ENCODE measurements around the gene TNNI3K. TPM values are rescaled to one million over a fixed set of nuclear protein-coding genes. Genes with fewer than 3 reads are reported as not detected.
A peak's percentile ranks its signal among the peaks of the same experiment; 100 is the strongest.

The TNNI3K gene
- total RNA-seq, 1 donor, result 1.3 TPM

- no peak overlapping the region for H3K4me3 ChIP-seq (ENCODE audit: low read depth, low read length)
- DNase-seq (ENCODE audit: low read depth), result no peak
- no peak for TF ChIP-seq CTCF (IDR thresholded peaks at IDR 0.05; ENCODE audit: insufficient read depth, low read depth, low read length)
These were observed 250.8 kb downstream of the TNNI3K start for GRCh38 chr1:74486036-74486435.

- TF ChIP-seq CTCF (IDR thresholded peaks at IDR 0.05; ENCODE audit: insufficient read depth, low read depth, low read length), result no peak
- H3K4me3 ChIP-seq (ENCODE audit: low read depth, low read length), result no peak overlapping the region
- no peak for DNase-seq (ENCODE audit: low read depth)
These were observed 261.5 kb downstream of the TNNI3K start for GRCh38 chr1:74496669-74497068.

- no peak for TF ChIP-seq CTCF (IDR thresholded peaks at IDR 0.05; ENCODE audit: insufficient read depth, low read depth, low read length)
- no peak for DNase-seq (ENCODE audit: low read depth)
- no peak overlapping the region for H3K4me3 ChIP-seq (ENCODE audit: low read depth, low read length)
These were observed 263.7 kb downstream of the TNNI3K start for GRCh38 chr1:74498901-74499300.

- DNase-seq (ENCODE audit: low read depth), result peak; percentile 32
- TF ChIP-seq CTCF (IDR thresholded peaks at IDR 0.05; ENCODE audit: insufficient read depth, low read depth, low read length), result no peak
- no peak overlapping the region for H3K4me3 ChIP-seq (ENCODE audit: low read depth, low read length)
These were observed 267.2 kb downstream of the TNNI3K start for GRCh38 chr1:74502432-74502831.

- DNase-seq (ENCODE audit: low read depth), result no peak
- no peak overlapping the region for H3K4me3 ChIP-seq (ENCODE audit: low read depth, low read length)
- TF ChIP-seq CTCF (IDR thresholded peaks at IDR 0.05; ENCODE audit: insufficient read depth, low read depth, low read length), result no peak
These were observed 267.7 kb downstream of the TNNI3K start for GRCh38 chr1:74502858-74503257.

- peak; percentile 37 for DNase-seq (ENCODE audit: low read depth)
- peak; percentile 79 for TF ChIP-seq CTCF (IDR thresholded peaks at IDR 0.05; ENCODE audit: insufficient read depth, low read depth, low read length)
- H3K4me3 ChIP-seq (ENCODE audit: low read depth, low read length), result no peak overlapping the region
These were observed 269.1 kb downstream of the TNNI3K start for GRCh38 chr1:74504125-74504932.
